Measurements from ENCODE around the gene PKMYT1.

Gene PKMYT1

GRCh38 chr16:3017794-3018506, 37.7 kb upstream of the PKMYT1 start, which contains the start of gene CLDN6:
Gene CLDN6 (minus strand): TSS chr16:3018183. CDS start chr16:3016021, 2,162 bp downstream.
- FAIRE-seq, result no peak

DNA sequence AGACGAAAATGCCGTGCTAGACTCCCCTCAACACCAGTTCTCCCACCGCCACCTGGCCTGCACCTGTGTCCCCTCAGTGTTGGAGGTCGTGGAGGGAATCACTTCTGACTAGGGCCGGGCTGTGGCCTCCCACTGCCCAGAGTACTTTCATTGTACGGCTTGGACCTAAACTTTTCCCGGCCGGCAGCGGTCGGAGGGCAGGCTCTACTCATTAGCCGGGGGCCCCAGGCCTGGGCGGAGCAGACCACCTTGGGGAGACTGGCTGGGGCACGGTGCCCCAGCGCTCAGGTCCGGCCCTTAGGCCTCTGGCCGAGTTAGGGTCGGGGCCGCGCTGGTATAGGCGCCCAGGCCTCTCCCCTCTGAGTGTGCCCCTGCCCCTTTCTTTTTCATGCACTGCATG, 37.1 kb upstream of the PKMYT1 start:
- no peak for FAIRE-seq

- no peak for FAIRE-seq
Measured at GRCh38 chr16:3015865-3016521, 35.7 kb upstream of the PKMYT1 start.

DNA sequence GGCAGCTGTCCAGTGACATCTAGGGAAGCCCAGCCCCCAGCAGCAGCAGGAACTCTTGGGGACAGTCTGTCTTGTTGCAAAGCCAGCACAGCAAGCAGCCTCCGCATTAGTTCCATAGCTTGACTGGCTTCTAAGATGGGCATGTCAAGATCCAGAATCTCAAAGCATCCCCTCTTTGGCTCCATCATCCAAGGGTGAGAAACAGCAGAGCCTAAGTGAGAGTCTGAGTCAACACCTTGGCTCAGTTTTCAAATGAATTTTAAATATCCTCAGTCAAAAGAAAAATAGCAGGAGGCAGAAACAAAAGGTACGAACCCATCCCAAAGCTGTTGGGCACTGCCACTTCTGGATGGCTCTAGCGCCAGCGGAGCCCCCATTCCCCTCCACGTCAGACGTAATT, 34.7 kb upstream of the PKMYT1 start:
- peak; percentile 77 for FAIRE-seq

DNA sequence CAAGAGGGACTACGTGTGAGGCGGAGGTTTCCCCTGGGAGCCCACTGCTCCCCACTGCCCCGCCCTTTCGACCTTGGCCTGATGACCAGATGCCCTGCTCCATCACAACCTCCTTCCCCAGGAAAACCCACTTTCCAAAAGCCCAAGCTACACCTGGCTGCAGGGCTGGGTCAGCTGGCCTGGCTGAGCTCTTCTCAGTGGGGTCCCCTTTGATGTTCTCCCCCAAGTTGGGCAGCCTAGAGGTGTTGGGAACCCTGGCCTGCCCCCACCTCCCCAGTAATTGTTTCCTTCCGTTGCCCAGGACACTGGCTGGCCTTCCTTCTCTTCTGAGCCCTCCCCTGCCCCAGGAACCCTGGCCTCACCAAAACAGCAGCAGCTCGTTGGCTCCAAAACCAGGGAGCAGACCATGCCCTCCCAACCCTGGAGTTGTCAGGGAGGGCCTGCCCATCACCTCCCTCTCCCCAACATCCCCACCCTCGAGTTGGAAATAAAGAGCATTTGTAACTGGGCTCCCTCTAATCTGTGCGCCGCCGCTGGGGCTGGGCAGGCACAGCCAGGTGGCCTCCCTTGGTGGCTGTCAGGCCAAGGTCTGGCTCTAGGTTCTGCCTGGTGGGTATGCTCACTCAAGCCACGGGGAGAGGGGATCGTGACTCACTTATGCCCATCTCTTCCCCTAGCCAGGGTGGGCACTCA, 33.9 kb upstream of the PKMYT1 start:
- no peak for FAIRE-seq

DNA sequence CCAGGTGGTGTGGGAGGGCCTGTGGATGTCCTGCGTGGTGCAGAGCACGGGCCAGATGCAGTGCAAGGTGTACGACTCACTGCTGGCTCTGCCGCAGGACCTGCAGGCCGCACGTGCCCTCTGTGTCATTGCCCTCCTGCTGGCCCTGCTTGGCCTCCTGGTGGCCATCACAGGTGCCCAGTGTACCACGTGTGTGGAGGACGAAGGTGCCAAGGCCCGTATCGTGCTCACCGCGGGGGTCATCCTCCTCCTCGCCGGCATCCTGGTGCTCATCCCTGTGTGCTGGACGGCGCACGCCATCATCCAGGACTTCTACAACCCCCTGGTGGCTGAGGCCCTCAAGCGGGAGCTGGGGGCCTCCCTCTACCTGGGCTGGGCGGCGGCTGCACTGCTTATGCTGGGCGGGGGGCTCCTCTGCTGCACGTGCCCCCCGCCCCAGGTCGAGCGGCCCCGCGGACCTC, 33.3 kb upstream of the PKMYT1 start:
- no peak for FAIRE-seq

DNA sequence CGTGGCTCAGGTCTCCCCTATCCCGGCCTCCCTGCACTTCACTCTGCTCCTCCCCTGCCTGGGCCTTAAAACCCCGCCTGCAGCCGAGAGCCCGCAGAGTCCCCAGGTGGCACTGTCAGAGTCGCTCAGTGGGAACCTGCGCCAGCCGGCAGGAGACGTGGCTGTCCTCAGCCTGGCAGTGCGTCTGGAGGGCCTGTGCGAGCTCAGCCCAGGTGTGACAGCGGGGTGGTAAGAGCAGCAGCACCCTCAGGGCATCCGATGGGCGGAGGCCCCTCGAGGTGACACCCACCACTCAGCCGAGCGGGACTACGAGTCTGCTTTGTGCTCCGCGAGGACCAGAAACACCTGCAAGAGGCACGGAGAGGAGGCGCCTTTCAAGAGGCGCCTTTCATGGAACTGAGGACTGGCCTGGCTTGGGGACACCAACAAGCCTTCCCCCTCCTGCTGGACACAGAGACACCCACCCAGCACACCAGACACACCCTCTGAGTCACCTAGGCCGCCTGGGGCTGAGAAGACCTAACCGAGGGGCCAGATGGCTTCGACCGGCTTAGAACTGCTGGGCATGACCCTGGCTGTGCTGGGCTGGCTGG, 32.7 kb upstream of the PKMYT1 start, which contains the start of gene CLDN9:
Gene CLDN9, plus strand, starts transcription at position 96 of the 593 bp plus-strand sequence. Its CDS starts 440 bp downstream, at position 536.
- no peak for FAIRE-seq

- FAIRE-seq, result no peak
Measured at GRCh38 chr16:3012246-3012645, 32.0 kb upstream of the PKMYT1 start.

DNA sequence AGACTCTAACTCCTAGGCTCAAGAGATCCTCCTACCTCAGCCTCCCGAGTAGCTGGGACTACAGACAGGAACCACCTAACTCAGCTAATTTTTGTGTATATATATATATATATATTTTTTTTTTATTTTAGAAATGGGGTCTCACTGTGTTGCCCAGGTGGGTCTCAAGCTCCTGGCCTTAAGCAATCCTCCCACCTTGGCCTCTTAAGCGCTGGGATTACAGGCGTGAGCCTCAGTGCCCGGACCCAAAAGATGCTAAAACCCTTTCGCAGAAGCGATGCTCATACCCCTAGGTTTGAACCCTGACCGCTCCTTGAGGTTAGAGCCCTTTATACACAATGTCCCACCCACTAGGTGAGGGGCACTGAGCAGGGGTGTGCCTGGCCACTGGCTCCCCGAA, 30.3 kb upstream of the PKMYT1 start:
- FAIRE-seq, result no peak

GRCh38 chr16:3009568-3010390, 29.5 kb upstream of the PKMYT1 start:
- no peak for FAIRE-seq

DNA sequence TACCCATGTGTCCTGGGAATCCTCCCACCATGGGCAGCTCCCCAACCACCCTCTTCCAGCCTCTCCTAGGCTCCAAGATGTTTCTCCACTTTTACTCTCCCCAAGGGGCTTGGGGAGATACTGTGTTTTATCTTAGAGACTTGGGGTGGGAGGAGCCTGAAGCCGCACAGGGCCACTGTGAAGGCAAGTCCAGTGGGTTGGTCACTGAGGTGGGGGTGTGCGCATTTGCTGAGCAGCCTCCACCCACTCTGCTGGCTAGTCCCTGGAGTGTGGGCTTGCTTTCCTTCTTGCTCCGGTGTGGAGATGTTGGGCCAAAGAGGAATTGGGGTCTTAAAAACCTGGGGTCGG, 28.4 kb upstream of the PKMYT1 start:
- no peak for FAIRE-seq

GRCh38 chr16:3007957-3008689, 27.9 kb upstream of the PKMYT1 start:
- FAIRE-seq, result no peak

DNA sequence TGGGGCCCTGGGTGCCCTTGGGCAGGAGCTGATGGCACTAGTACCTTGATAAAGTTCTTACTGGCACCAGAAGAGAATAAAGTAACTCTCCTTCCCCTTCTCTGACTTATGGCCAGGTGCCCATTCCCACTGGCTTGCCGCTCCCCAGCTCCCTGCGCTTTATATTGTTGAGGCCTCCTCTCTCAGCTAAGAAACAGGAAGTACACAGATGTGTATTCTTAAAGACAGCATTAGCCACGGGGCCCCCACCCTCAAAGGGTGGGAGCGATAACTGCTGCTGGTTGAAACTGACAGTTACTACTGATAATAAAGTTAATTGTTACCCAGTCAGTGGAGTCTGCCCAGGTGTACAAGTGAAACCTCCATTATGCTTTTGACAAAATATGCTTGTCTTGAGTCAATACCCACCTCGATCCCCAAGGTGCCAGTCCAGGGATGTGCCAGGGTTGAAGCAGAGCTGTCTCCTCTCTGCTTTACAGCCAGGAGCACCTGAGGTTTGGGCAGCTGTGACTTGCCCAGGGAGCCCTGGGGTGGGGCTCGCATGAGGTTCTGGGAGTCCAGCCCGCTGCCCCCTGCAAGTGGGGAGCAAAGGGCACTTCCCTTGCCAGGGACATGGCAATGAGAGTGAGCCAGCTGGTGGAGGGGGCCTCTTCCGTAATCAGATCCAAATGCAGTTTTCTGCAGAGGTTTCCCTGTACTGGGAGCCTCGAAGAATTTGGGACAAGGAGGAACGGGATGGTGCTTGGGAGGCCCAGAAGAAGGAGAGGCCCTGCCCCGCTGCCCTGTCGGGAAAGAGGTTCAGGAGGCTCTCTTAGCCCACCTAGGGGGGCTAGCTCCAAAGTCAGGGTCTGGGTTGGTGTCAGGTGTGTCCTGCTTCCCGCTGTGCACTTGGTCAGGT, 27.1 kb upstream of the PKMYT1 start:
- FAIRE-seq, result no peak

DNA sequence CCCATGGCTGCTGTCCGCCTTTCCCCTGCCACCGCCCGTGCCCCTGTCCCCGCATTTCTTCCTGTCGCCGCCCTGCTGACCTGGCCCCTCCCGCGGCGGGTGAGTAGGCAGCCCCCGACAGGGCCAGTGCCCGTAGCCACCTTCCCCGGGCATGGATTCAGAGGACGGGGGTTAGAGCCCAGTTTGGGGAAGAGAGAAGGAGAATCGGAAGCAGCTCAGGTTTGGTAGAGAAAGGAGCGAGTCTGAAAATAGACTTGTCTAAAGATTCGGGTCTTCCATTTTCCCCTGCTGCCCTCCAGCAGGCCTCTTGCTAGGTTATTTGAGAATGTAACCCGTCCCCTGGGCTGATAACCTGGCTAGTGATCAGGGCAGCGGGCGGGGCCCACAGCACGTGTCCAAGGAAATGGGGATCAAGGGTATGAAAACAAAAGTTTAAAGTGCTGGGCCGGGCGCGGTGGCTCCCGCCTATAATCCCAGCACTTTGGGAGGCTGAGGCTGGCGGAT, 24.6 kb upstream of the PKMYT1 start:
- FAIRE-seq, result no peak

DNA sequence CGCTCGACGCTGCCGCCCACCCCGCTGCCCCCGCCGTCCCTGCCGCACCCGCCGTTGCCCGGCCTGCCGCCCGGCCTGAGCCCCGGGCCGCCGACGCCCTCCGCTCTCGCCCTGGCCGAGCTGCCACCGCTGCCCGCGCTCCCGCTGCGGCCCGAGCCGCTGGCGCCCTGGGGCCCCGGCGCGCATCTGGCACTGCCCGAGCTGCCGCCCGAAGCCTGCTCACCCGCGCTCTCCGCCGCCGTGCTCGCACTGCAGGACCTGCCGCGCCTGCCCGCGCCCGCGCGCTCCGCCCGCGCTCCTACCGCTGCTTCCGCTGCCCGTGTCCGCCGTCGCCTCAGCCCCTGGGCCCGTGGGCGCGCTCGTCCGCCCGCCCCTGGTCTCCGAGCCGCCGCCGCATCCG, 24.1 kb upstream of the PKMYT1 start:
- FAIRE-seq, result no peak

GRCh38 chr16:3003582-3004270, 23.5 kb upstream of the PKMYT1 start:
- FAIRE-seq, result peak; percentile 98

GRCh38 chr16:3001316-3001715, 21.1 kb upstream of the PKMYT1 start:
- FAIRE-seq, result no peak

GRCh38 chr16:3000540-3000939, 20.3 kb upstream of the PKMYT1 start:
- no peak for FAIRE-seq

- FAIRE-seq, result no peak
Measured at GRCh38 chr16:2999929-3000328, 19.7 kb upstream of the PKMYT1 start.

DNA sequence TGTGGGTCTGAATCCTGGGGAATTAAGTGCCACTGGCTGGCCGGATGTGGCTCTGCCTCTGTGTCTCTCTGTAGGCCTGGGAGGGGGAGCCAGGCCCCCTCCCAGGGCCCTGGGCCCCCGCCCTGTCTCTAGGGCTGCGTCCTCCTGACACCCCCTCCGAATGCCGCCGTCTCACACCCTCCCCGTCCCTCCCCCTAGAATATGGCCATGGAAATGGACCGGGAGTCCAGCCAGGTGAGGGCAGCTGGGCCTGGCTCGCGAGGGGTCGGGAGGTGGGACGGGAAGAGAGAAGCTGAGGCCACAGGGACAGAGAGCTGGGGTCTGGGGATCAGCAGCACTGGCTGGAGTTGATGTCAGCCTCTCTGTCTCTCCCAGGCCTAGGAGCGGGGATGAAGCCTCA, 16.1 kb upstream of the PKMYT1 start:
- no peak for FAIRE-seq
